T-helper 1 cell (primary cell): Measurements from ENCODE around the gene ASPRV1.
"Not testable (repeated sequence)": the region's sequence is repeated elsewhere in the genome, so short reads cannot be mapped to it uniquely, and the experiment has no call there.

ENCODE experiments used
- DNase-seq, 5 donors: peaks; one replicate each; pipeline ENCODE4 v3.0.0-alpha.2; 2012 to 2020
- total RNA-seq, 4 donors: gene quantifications; one replicate each; lab custom pipeline; 2026; lab: John Stamatoyannopoulos, UW

ASPRV1 gene
- total RNA-seq, result 0 reads per million in 4 donors

DNA sequence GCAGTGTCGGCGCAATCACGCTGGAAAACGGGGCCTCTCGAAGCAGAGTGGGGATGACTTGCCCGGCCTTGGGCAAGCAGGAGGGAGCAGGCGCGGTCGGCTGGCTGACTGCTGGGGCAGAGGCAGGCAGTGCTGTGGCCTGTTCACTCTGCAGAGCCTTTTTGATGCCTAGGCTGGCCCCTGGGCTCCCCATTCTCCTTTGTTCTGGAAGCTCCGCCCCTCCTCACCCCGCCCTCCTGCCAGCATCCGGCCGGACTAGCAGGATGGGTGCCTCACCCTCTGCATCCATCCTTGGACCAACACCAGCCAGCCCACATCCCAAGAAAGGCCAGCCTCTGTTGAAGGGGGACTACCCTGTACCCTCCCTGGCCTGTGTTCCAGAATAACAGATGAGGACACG, at the start of gene ASPRV1:
Gene ASPRV1 (minus strand): TSS at position 136 of the 400 bp plus-strand sequence. CDS start 195 bp downstream, outside the sequence.
- no peak for DNase-seq

DNA sequence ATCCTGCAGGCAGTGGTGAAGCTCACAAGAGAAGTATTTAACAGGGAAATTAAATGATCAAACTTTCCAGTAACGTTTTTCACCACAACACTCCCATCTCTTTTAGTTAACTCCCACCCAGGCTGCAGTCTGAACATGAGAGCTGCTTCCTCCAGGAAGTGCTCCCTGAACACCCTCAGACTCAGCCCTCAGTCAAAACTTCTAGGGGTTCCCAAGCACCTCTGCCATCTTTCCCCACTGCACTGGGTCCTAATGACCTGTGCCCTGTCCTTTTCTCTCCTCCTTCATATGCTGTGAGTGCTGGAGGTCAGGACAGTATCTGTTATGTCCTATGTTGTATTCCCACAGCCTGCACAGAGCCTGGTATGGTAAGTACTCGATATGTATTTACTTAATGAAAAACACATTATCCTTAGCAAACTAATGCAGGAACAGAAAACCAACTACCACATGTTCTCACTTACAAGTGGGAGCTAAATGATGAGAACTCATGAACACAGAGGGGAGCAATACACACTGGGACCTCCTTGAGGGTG, 49.2 kb upstream of the ASPRV1 start:
- no peak for DNase-seq

DNA sequence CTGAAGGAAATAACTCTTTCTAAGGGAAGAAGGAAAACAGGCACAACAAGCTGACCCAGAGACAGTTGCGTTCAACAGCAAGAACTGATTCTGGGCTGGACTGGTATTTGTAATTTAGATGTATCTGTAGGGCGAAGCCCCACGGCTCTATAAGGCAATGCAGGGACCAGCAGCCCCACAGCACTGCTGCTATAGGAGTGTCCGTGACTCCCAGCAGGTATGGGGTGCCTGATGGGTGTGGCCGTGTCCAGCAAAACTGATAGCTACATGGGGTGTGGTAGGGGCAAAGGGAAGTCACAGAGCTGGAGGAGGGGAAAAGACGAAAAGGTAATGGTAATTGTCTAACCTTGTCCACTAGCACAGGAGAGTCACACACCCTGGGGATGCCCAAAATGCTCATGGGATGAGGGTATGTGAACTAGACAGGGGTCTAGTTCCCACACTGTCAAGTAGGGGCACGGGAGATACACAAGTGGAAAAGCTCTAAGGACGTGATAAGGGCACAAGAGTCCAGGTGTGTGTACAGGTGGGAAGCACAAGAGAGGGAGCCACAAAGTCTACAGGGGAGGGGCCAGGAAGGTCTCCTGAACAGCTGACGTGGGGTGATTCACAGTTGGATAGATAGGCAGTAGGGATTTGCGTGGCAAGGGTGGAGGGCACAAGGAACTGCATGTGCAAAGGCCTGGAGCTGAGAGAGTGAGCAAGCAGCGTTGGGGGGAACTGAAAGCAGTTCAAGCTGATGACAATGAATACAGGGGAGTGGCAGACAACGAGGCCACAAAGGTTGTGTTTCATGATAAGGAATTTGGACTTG, 48.5 kb upstream of the ASPRV1 start:
- DNase-seq, result no peak

DNA sequence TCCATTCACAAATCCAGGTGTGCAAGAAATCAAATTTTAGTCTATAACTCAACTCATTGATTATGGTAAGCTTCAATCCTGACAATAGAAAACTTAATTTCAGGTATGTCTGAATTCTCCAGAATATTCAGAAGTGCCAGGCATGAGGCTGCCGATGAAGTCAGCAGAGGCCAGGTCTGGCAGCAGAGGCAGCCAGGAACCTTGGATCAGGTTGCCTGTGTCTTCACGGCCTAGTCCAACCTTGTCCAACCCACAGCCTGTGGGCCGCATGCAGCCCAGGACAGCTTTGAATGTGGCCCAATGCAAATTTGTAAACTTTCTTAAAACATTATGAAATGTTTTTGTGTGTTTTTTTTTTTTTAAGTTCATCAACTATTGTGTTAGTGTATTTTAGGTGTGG, 46.9 kb upstream of the ASPRV1 start:
- DNase-seq, result no peak

DNA sequence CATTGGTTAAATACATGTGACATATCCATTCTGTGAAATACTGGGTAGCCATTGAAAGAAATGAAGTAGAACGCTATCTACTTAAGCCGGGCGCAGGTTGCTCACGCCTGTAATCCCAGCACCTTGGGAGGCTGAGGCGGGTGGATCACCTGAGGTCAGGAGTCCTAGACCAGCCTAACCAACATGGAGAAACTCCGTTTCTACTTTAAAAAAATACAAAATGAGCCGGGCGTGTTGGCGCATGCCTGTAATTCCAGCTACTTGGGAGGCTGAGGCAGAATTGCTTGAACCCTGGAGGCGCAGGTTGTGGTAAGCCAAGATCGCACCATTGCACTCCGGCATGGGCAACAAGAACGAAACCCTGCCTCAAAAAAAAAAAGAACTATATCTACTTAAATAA, 45.7 kb upstream of the ASPRV1 start:
- no peak for DNase-seq

DNA sequence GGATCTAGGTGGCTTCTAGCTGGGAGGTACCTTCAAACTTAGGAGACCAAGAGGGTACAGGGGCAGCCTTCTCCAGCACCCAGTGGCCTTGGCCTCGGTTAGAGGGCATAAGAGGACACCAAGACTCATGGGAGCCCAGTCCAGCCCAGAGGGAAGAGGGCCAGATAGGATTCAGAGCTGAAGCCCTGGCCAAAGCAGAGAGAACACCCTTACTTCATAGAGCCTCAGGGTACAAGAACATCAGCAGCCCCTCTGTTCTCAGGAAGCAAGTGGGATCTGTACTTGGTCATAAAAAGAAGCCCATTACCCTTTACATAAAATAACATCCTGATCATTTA, 45.0 kb upstream of the ASPRV1 start:
- DNase-seq, result no peak

DNA sequence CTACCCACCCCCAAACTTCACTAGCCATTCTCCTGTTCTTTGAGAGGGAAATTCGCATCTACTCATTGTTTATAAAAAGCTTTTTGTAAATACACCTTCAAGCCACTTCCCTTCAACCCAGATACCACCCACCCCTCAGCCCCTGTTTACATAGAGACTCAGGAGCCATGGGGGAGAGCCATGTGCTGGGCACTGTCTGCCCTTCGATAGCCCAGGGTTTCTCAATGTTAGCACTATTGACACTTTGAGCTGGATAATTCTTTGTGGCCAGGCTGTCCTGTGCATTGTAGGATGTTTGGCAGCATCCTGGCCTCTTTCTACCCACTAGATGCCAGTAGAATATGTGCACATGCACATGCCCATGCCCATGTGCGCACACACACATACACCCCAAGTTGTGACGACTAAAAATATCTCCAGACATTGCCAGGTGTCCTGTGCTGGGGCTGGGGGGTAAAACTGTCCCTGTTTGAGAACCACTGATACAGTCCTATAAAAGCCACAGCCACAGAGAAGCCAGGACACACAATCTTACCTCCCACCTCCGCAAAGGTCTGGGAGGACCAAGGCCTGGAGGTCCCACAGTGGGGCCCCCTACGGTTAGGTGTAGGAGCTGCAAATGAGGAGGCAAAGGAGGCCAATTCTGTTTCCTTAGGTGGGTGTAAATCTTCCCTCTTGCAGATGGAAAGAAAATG, 44.5 kb upstream of the ASPRV1 start:
- DNase-seq, result no peak

DNA sequence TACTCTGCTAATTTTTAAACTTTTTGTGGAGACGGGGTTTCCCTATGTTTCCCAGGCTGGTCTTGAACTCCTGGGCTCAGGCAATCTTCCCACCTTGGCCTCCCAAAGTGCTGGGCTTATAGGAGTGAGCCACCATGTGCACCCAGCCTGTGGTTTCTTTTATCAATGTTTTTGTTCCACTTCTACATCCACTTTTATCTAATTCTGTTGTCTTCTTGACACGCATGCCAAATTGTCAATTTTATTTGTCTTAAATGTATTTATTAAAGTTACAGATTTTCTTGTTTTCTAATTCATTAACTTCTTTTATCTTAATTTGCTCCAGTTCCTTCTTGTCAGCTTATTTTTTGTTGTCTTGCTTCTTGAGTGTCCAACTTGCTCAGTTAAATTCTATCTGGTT, 43.8 kb upstream of the ASPRV1 start:
- no peak for DNase-seq

DNA sequence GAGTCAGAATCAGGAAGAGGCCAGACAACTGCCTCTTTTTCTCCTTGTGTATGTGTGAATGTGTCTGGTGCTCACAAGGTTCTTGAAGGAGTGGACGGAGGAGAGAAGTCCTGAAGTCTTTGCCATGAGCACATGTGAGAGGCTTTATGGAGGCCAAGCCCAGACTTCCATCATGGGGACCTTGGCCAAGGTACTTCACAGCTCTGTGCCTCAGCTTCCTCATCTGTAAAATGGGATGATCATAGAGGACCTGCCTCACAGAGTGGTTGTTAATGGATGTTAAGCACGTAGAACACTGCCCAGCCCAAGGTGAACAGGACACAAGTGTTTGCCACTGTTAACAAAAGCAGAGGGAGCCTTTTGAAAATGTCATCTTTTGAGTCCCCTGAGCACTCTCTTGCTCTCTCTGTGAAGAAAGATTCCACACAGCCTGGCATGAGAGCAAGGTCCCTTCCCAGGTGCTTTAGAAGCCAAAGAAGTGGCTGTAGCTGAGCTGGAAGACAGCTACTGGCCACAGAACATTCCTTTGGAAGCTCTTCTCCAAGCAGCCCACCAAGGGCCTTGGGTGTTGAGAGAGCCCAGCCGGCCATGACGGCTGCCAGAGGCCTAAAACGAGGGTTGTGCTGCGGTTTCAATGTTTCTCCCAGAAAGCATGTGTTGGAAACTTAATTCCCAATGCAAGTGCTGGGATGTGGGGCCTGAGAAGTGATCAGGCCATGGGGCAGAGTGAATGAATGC, 41.8 kb upstream of the ASPRV1 start:
- no peak for DNase-seq

DNA sequence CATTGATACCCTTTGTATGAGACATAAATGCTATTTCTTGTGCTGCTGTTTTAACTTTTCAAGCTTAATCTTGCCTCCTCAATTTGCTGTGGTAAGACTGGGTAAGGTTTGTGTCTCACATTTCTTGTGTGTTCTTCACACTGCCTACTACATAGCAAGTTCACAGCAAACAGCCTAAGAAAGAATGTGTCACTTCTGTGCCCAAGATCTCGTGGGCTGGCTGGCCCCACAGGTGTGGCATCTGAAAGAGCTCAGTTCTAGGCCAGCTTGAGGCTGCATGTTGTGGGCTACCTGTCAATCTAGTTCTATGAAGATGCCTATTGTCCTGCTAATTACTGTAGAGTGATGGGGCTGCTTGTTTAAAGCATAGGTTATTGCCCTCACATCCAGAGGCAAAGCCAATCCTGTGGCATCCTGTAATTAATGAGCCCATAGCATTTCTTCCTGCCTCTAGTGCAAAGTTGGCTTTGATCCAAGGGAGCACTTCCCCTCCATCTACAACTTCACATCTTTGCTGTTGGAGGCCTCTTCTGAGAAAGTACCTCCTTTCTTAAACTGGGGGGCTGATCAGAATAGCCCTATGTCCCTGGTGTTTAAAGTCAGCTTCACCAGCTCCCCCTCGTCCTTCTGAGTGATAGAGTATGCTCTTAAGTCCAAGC, 40.9 kb upstream of the ASPRV1 start:
- DNase-seq, result no peak

DNA sequence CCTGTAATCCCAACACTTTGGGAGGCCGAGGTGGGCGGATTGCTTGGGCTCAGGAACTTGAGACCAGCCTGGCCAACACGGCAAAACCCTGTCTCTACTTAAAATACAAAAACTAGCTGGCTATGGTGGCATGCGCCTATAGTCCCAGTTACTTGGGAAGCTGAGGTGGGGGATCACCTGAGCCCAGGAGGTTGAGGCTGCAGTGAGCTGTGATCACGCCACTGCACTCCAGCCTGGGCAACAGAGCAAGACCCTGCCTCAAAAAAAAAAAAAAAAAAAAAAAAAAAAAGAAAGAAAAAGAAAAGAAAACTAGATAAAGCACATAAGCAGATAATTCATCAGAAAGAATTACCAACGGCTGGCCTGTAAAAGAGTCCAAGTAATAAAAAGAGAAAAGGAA, 39.1 kb upstream of the ASPRV1 start:
- not testable (repeated sequence) for DNase-seq

DNA sequence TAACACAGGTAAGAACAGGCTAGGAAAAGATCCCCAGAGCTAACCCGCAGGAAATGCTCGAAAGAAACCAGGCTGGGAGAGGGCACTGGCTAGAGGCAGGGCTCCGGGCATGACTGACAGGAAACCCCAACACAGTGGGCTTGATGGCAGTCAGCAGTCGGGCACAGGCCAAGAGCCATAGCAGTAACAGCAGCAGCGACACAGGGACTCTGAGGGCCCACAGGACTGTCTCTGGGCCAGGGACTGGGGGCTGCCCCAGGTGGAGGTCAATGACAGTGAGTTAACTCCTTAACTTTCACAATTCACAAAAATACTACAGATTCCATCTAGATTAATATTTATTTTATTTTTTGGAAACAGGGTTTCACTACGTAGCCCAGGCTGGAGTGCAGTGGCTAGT, 37.3 kb upstream of the ASPRV1 start:
- DNase-seq, result no peak

DNA sequence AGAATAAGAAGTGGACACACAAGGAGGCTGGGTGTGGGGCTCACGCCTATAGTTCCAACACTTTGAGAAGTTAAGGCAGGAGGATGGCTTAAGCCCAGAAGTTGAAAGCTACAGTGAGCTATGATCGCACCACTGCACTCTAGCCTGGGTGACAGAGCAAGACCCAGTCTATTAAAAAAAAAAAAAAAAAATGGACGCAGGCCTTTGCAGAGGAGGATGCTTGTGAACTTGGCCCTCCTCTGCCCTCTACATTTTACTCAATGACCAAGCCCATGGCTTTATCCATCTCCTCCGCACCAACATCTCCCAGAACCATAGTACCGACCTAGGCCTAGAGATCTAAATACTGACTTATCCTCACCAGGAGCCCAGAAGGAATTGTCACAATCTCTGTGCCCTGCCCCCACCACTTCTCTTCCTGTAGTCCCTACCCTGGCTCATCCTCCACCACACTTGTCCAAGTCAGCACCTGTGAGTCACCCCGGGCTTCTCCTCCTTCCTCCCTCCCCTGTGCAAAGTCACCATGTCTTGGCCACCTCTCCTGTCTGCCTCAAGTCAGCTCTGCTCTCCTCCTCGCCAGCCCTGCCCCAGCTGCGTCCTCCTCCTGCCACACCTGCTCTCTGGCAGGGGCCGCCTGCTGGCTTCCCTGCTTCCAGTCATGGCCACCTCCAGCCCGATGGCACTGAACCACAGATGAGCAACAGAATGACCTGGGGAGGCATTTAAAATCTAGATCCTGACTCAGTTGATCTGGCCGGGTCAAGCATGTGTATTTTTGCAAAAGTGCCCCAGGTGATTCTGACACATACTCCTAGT, 35.8 kb upstream of the ASPRV1 start:
- DNase-seq, result peak in 1 of 5 donors; percentile 14

DNA sequence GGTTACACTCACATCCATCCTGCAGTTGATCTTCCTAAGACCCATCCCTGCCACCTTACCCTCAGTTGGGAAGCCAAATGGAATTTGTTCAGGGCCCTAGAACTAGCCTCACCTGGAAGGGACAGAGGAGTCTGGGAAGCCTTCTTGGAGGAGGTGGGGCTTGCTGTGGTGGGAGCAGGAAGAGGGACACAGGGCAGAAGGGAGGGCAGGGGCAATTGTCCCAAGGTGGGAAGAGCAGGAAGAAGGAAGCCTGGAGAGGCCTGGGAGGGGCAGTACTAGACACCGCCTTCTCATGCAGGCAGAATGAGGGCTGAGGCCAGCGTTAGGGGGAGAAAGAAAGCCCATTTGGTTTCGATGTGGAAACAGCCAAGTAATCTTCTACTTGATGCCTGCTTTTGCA, 34.1 kb upstream of the ASPRV1 start:
- DNase-seq, result no peak

DNA sequence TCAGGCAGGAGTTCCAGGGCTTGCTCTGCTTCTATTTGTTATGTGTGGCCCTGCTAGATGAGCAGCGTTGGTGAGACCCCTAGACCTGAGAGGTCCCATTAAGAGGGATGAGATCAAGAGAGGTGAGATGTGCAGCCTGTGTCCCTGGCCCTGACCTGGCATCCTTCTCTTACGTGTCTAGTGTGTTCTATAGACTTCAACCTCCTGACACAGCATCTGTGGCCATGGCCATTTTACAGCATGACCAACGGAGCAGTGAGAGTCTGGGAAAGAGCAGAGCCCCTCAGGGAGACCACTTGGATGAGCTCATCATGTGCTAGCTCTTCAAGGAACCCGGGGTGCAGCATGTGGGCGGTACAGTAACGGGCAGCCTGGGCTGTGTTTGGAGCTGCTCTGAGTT, 32.7 kb upstream of the ASPRV1 start:
- no peak for DNase-seq

DNA sequence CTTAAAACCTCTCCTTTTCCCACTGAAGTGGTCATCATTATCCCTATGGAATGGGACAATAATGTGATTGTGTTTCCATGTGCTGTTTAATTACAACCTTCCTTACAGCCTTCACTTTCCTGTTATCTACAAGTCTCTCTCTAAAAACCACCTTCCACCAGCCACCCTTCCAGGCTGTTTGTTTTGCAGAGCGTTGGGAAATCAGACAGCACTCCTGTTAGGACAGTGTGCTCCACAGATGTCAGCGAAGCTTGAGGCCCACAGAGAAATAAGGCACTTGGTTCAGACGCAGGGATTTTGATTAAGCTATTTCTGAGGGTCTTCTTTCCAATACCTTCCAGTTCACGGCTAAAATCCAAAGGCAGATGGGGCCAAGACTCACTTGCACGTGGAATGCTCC, 32.3 kb upstream of the ASPRV1 start:
- no peak for DNase-seq

DNA sequence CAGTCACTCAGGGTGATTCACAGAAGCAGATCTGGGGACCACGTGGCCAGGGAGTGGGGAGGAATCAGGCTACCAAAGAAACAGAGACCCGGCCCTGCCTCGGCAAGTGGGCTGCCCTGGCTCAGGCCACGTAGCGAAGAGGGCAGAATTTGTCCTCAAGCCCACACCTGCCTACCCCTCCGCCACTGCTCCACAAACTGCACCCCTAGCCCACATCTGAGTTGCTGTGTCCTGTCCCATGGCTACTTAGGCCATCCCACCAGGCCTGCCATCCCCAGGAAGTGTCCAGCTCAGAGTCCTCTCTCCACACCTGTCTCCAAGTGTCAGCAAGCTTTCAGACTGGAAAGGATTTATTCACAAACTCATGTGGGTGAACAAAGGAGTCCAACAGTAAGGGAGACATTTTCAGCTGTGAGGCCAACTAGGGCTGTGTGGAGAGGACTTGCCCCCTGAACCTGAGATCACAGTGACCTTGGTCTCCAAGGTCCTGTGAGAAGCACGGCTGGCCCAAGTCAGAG, 31.7 kb upstream of the ASPRV1 start:
- DNase-seq, result no peak

DNA sequence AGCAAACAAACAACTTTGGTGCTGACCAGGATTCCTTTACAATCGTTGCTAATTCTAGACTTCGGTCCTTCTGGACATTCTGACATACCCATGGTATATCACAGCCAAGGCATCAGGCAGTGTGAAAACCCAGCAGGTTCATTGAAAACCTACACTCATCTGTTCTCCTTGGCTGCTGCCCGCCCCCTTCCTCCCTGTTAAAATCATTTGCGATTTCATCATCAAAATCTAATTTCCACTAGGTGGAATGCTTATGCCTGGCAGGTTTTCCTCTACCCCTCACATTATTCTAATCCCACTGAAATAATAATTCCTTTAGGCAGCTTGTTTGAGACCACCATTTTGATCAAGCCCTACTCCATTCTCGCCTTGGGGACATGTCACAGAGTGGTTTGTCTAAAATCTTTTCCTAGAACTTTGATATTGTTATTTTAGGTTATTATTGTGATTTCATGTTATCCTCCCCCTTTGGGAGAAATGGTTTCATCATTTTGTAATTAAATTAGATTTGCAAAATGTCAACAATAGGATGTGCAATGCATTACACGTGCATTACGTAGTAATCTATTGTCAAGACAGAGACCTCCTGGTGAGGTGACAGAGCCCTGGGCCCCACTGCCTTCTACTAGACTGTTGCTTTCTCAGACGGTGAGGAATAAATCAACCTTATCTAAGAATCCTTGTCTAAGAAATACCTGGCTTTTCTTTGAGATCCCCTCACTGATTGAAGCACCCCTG, 31.0 kb upstream of the ASPRV1 start:
- no peak for DNase-seq

DNA sequence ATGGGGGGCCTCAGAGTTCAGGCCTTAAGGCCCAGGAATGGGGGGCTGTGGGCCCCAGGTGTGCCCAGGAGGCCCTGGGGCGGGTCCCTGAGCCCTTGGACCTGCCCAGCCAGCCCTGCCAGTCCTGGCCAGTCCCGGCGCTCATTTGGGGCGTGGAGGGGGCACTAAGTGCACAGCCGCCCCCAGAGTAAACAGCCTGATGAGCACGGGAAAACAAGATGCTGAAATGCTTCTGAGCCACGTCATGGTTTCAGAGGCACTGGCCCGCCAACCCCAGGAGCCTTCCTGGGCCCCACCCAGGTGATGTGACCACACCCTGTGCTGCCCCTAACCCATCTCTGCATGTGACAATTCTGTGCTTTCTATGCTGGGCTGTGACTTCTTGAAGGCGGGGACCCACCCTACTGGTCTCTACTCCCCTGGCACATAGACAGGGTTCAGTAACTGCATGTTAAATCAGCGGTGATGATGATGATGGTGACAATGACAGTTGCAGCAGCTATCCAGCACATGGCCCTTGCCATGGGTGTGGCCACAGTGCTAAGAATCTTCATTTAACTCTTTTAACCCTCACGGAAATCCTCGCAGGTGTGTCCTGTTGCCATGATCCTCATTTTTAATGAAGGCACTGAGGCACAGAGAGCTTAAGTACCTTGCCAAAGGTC, 28.1 kb upstream of the ASPRV1 start:
- no peak for DNase-seq

DNA sequence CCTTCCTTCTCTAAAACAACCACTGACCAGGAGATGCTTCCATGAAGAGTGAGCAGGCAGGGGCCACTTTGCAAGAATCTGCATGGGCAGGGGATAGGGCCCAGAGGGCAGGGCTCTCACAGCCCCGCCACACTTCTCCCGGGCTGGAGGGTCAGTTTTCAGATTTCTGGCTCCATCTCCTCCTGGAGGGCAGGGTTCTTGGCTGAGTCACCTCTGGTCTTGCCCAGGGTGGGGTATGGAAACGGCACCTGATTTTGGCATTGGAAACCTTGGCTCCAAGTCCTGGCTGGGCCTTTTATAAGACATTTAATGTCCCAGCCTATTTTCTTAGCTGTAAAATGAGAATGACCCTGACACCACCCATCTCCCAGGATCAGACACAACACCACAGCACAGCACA, 27.6 kb upstream of the ASPRV1 start:
- no peak for DNase-seq
